SK-N-MC (cell line): Measurements from ENCODE around the gene ZNF175.

Experiments
- EZH2 ChIP-seq: fragments of 200-600 bp; sonication (generic); IDR thresholded peaks from one replicate; pipeline ENCODE4 v1.6.1; 2017; ENCODE audit warnings: antibody characterized with exemption
- FOXP2 ChIP-seq: optimal IDR thresholded peaks from 2 replicates; pipeline ENCODE3; 2011; ENCODE audit warnings: mild to moderate bottlenecking, moderate library complexity; ENCODE audit not compliant: insufficient read depth; ENCODE audit errors: extremely low read length, control extremely low read depth
- POLR2AphosphoS5 ChIP-seq: IDR thresholded peaks from 2 replicates; pipeline ENCODE4 v1.6.1; 2012; ENCODE audit warnings: mild to moderate bottlenecking, low read depth, low read length, borderline replicate concordance

- TF ChIP-seq EZH2 = no peak
- TF ChIP-seq POLR2AphosphoS5 = no peak
- no peak for TF ChIP-seq FOXP2
Observed at GRCh38 chr19:51639916-51640315, 68.8 kb downstream of the ZNF175 start.
